Measurements from ENCODE around the gene CNTNAP5. TPM values are rescaled to one million over a fixed set of nuclear protein-coding genes. Genes with fewer than 3 reads are reported as not detected.

CNTNAP5 gene
- 0.05 TPM in 1 of 2 replicates, not detected in the other for total RNA-seq (2014; rRNA removed; shearing (Covaris generic))

DNA sequence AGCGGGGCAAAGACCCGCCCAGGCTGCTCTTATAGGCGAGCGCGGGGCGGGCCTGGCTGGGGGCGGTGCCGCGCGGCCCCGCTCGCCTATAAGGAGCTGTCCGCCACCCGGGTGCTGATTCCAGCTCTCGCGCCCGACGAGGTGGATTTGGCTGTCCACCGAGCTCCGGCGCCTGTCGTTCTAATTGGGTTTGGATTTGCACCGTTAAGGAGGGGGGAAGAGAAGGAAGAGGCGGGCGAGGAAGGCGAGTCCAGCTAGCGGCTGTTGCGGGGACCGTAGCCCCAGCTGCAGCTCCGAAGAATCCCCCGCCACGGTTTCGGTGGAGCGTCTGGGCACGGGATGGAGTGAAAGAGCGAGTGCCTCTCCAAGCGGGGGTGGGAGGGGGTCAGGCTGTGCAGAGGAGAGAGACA, at the start of gene CNTNAP5:
Gene CNTNAP5 (plus strand): TSS at position 117 of the 410 bp plus-strand sequence. CDS start 364 bp downstream, outside the sequence.
- peak; percentile 37 for DNase-seq (ENCODE audit: low read depth)

DNA sequence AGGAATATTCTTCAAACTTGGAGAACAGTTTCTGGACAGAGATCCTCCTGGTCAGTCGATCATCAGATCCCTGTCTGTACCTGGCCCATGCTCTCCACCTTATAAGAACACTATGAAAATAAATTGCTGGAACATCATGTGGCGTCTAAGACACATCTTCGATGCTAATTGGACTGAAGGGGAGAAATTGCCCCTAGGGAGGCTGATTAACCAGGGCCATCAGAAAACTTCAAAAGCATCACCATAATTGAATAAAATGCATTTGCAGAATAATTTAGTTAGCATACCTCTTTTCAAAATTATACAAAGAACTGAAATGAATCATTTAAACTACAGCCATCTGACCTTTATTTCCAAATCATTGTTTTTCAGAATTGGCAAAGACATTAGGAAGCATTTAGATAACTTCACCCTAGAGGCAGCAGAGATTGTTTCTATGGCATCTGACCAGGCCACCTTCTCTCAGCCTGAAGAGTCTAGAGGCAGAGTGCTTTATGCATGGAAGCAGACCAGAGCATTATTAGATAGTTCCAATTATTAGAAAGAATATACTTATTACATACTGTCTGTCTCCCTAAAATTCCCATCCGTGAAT, 48.9 kb upstream of the CNTNAP5 start:
- DNase-seq (ENCODE audit: low read depth) = no peak

GRCh38 chr2:123993728-123994323, 31.3 kb upstream of the CNTNAP5 start:
- DNase-seq (ENCODE audit: low read depth) = peak; percentile 49

DNA sequence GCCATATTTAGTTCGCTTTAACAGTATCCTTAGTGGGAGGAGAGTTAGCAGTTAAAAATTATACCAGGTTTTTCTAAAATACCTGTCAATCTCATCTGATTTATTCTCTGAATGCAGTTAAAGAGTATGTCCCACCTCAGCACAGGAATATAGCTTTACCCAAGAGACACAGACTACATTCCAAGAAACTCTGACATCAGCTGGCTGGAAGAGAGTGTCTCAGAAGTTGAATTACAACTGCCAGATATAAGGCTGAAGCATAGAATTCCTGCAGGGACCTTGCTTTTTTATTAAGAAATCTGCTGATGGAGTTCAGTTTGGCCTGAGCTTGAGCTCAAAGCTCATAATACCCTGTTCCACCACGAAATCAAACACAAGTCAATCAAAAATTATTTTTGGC, 25.4 kb upstream of the CNTNAP5 start:
- DNase-seq (ENCODE audit: low read depth) = no peak

GRCh38 chr2:124001696-124002430, 23.2 kb upstream of the CNTNAP5 start:
- peak; percentile 54 for DNase-seq (ENCODE audit: low read depth)

DNA sequence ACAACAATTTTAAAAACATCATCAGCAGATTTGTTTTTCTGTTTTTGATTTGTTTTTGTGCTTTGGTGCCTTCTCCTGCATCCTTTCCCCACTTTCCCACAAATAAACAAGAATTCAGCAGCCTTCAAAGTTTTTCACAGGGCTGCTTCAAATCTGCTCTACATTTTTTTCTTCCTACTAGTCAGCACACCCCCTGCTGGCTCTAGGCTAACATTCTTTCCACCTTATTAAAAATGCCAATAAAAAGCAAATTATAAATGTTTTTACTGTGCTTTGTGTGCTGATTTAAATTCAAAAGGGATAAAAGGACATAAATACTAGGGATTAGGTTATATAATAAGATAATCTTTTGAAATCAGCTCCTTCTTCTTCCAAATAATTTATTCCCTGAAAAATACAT, 6.2 kb upstream of the CNTNAP5 start:
- DNase-seq (ENCODE audit: low read depth) = no peak

GRCh38 chr2:124024561-124025170, 421 bp upstream of the CNTNAP5 start:
- DNase-seq (ENCODE audit: low read depth) = no peak

DNA sequence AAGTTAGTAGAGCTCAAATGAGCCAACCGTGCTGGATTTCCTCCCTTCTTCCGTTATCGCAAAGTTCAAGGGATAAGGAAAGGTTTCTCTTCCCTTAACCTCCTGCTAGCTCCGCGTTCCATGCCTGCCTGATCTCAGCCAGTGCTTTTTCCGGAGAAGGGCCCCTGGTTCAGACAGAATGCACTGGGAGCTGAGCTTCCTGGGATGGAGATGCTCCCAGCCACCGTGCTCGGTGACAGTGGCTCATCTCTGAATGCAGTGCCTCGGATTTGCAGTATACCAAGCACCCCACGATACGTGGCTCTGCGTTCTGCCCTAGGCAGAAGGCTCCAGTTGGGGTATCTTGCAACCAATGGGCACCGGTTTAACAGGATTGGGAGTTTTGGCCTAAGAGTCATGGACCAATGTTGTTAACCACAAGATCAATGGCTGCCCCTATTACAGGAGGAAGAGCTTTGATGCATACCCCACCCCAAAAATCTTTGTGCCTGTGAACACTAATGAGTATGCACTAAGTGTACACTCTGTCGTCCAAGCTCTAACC, 876 bp downstream of the CNTNAP5 start:
- DNase-seq (ENCODE audit: low read depth) = no peak

GRCh38 chr2:124026503-124026902, 1.4 kb downstream of the CNTNAP5 start:
- DNase-seq (ENCODE audit: low read depth) = no peak

DNA sequence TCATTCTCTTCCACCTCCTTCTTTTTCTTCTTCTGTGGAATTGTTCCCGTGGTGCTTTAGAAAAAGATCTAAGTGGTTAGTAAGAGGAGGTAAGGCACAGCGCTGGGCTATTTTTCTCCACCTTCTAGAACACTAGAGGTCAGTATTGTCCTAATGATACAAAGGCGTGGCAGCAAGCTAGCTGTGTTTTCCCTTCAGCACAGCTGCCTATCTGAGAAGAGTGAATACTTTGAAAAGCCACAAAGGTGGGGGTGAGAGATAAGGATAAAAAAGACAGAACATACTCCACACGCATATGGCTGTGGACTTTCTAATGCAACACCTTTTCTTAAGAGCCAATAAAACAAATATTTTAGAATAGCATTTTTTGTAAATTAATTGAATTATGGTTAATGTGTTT, 2.1 kb downstream of the CNTNAP5 start:
- DNase-seq (ENCODE audit: low read depth) = peak; percentile 63

- no peak for DNase-seq (ENCODE audit: low read depth)
These were observed 7.7 kb downstream of the CNTNAP5 start for GRCh38 chr2:124032799-124033198.

- DNase-seq (ENCODE audit: low read depth) = no peak
These were observed 9.2 kb downstream of the CNTNAP5 start for GRCh38 chr2:124034265-124034664.

DNA sequence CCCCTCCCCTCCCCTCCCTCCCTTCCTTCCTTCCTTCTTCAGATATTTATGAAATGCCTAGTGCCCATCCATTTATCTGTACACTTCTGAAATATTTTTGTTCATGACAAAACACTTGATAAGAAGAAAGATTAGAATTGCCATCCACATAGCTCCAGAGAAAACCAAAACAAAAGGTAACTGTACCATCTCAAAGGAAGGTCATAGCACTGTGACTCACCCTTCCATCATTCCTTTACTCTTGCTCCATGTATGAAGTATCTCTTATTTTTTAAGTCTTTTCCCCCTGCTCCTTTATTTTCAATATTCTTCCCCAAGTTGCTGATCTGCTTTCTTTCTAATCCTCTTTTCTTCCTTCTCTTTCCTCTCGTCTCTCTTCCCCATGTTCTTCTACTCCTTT, 9.9 kb downstream of the CNTNAP5 start:
- peak; percentile 51 for DNase-seq (ENCODE audit: low read depth)

DNA sequence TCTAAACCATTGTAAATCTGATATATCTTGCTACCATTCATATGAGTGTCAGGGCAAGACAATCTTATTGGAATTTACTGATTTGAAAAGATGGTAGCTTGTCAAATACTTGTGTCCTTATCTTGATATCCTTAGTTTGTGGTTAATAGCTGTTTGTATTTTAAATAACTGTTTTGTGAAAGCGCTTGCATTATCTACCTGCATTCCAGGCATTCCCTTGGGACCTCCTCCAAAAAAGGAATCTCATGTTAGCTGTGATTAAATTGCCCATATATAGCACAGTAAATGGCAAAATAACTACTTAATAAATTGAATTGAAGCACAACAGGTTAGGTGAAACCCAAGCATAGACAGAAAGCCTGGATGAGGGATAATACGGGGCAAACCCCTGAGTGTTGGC, 13.9 kb downstream of the CNTNAP5 start:
- no peak for DNase-seq (ENCODE audit: low read depth)

DNA sequence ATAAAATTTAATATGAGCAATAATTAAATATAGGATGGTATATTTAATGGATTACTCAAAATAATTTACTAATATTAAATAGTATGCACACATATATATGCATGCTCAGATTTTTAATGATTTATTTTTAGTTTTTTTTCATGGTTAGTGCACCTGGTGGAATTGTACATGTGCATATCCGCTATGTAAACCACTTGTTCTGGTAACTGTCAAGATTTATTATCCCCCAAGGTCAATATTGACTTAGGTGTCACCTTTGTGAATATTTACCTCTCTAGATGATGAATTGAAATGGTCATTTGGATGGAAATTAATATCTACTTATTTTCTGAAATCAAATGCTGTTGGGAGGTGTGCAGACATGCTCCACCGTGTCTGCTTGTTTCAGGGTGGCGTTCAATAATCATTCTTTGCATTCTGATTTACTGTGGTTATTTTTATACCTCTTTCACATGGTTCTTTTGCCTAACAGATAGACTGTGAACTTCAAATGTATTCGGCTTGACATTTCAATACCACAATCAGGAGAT, 14.7 kb downstream of the CNTNAP5 start:
- no peak for DNase-seq (ENCODE audit: low read depth)

DNA sequence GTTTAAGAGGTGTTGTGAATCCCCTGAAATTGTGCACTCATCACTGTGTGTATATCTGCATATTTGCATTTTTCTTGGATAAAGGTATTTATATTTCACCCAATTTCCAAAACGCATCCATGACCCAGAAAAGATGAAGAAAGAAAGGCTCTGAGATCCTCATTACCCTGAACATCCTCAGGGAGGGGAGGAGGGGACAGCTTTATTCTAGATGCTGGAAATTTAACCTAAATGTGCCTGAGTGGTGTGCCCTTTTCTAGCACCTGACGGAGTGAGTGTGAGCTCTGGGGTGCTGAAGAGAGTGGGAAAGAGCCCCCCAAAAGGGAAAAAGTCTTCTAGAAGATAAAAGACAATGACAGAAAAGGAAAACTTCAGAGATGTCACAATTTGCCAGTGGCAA, 20.8 kb downstream of the CNTNAP5 start:
- no peak for DNase-seq (ENCODE audit: low read depth)

GRCh38 chr2:124046332-124046731, 21.2 kb downstream of the CNTNAP5 start:
- no peak for DNase-seq (ENCODE audit: low read depth)

DNA sequence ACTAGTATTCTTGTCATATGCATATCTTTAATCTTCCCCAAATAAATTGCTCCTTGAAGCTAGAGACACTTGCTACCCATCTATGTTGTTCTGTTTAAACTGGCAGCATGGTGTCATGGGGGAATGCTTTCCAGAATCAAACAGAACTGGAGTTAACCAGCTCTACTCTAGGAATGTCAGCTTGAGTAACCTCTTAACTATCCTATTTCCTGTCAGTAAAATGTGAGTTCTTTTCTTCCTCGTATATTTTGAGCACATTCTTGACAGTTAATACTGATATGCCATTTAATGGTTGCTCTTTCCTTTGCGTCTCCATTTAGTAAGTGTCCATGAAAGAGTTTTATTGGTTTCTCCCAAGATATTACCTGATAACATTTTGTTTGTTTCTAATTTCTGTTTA, 23.0 kb downstream of the CNTNAP5 start:
- no peak for DNase-seq (ENCODE audit: low read depth)

GRCh38 chr2:124048664-124049063, 23.6 kb downstream of the CNTNAP5 start:
- DNase-seq (ENCODE audit: low read depth) = no peak

DNA sequence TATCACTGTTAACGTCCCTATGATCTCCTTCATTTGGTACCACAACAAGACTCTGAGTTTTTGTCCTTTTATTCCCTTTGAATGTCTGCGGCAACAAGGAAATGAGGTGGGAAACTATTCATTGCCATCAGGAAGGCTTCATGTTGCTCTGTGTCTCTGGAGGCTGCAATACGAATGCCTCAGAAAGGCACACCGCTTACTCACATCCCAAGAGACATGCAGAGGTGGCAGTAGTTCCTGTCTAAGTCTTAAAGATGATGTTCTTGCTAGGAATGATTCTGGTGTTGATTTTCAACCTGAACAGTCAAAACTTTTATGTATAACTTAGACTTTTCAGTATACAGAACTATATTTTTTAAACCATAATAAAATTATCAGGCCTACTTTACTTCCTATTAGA, 24.0 kb downstream of the CNTNAP5 start:
- DNase-seq (ENCODE audit: low read depth) = no peak

DNA sequence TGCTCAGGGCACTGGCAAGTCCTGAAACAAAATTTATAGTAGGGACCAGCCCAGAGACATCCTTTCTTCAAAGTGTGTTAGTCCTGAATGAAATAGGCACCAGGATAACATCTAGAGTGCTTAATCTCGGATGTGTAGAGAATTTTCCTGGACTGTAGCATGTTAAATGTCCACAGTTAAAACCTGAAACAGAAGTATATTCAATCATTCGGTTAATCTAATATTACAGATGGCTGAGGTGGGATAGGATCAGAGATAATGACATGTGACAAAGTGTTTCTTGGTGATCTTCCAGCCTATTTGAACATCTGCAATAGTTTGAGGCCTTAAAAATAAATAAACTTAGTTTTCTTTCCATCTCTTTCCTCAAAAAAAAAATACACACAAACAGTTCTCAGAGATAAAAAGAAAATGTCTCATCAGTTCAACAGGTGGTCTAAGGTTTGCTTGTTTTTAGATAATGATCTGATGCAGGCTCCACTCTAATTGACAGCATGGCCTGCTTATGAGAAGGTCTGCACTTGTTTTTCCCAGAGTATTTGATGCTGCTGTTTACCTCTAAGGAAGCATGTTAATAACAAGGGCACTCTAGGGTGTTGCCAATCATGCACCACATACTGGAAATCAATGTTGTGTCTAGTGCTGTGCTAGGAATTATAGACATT, 25.9 kb downstream of the CNTNAP5 start:
- no peak for DNase-seq (ENCODE audit: low read depth)

GRCh38 chr2:124053796-124054195, 28.7 kb downstream of the CNTNAP5 start:
- no peak for DNase-seq (ENCODE audit: low read depth)

All from M059J (cell line).